OCI-LY7 (cell line): ENCODE results near the gene SNAPIN. TPM values are rescaled to one million over a fixed set of nuclear protein-coding genes. Genes with fewer than 3 reads are reported as not detected.

Experiments used
- BruUV-seq: library from RNA; stranded (reverse); fragments of 400-500 nt; replicated peaks from 2 replicates; lab custom pipeline; 2021; lab: Mats Ljungman, UMichigan
- CTCF ChIA-PET: fragments of 300-600 bp; sonication (Branson Sonifier 250); formaldehyde crosslinking; loops from one replicate; lab custom pipeline; 2022; ENCODE audit warnings: antibody characterized with exemption; ENCODE audit not compliant: unreplicated experiment; lab: Charles Lee
- POLR2A ChIA-PET: fragments of 300-600 bp; sonication (Branson Sonifier 250); formaldehyde crosslinking; loops from one replicate; lab custom pipeline; 2022; ENCODE audit warnings: antibody characterized with exemption; lab: Charles Lee
- DNase-seq: peaks from one replicate; pipeline ENCODE4 v3.0.0-alpha.2; 2015; ENCODE audit warnings: low spot score
- H2AFZ ChIP-seq: fragments of 200-600 bp; sonication (generic), shearing (Covaris generic); 2 replicates; pipeline ENCODE4 v1.6.1; 2014; ENCODE audit warnings: mild to moderate bottlenecking, antibody characterized with exemption, low read length, moderate library complexity
- H3K27ac ChIP-seq: fragments of 200-600 bp; sonication (generic); 2 replicates; pipeline ENCODE4 v1.5.1; 2014; ENCODE audit warnings: mixed run types, low read depth, mild to moderate bottlenecking, moderate library complexity, low read length, inconsistent platforms; ENCODE audit not compliant: poor library complexity, severe bottlenecking
- H3K36me3 ChIP-seq: fragments of 200-600 bp; sonication (generic); 2 replicates; pipeline ENCODE4 v1.6.1; 2014; ENCODE audit warnings: mild to moderate bottlenecking, antibody characterized with exemption, low read length, moderate library complexity, mixed read lengths; ENCODE audit not compliant: insufficient read depth
- H3K4me1 ChIP-seq: fragments of 200-600 bp; sonication (generic); 2 replicates; pipeline ENCODE4 v1.5.1; 2014; ENCODE audit warnings: mild to moderate bottlenecking, low read length; ENCODE audit not compliant: insufficient read depth, poor library complexity, severe bottlenecking
- H3K4me2 ChIP-seq: fragments of 200-600 bp; sonication (generic); 2 replicates; pipeline ENCODE4 v1.6.1; 2014; ENCODE audit warnings: mild to moderate bottlenecking, low read length
- H3K4me3 ChIP-seq: fragments of 200-600 bp; sonication (generic); 2 replicates; pipeline ENCODE4 v1.5.1; 2014; ENCODE audit warnings: mild to moderate bottlenecking, low read depth, low read length; ENCODE audit not compliant: poor library complexity, severe bottlenecking
- H3K79me2 ChIP-seq: fragments of 200-600 bp; sonication (generic); 2 replicates; pipeline ENCODE4 v1.6.1; 2016; ENCODE audit warnings: low read depth, mild to moderate bottlenecking, low read length, moderate library complexity, mixed read lengths; ENCODE audit not compliant: insufficient read depth
- H3K9me2 ChIP-seq: fragments of 200-600 bp; sonication (generic); 2 replicates; pipeline ENCODE4 v1.6.1; 2016; ENCODE audit warnings: mild to moderate bottlenecking, low read length, mixed read lengths; ENCODE audit not compliant: insufficient read depth
- H3K9me3 ChIP-seq: fragments of 200-600 bp; sonication (generic); 2 replicates; pipeline ENCODE4 v1.6.1; 2014; ENCODE audit warnings: mild to moderate bottlenecking, mixed run types, low read length, mixed read lengths
- H4K20me1 ChIP-seq: fragments of 200-600 bp; sonication (generic); 2 replicates; pipeline ENCODE4 v1.6.1; 2014; ENCODE audit warnings: mild to moderate bottlenecking, antibody characterized with exemption, low read length, moderate library complexity, mixed read lengths; ENCODE audit not compliant: insufficient read depth
- CTCF ChIP-seq: fragments of 200-600 bp; sonication (generic); conservative IDR thresholded peaks from 2 replicates; pipeline ENCODE4 v1.5.1; 2014; ENCODE audit warnings: mild to moderate bottlenecking, antibody characterized with exemption, low read length, moderate library complexity, mixed read lengths
- EZH2phosphoT487 ChIP-seq: fragments of 200-600 bp; sonication (generic); IDR thresholded peaks from 2 replicates; pipeline ENCODE4 v1.6.1; 2018; ENCODE audit warnings: low read depth, borderline replicate concordance, mild to moderate bottlenecking, mixed run types, antibody characterized with exemption, low read length, moderate library complexity, mixed read lengths
- intact Hi-C: fragments of 100-400 bp; cut with micrococcal nuclease; formaldehyde crosslinking; loops from one replicate; pipeline ENCODE4 v1.10.0; 2022; ENCODE audit not compliant: unreplicated experiment
- total RNA-seq, 2 experiments: library from RNA; depleted of rRNA in 1 of 2; stranded (reverse); fragments of >200 nt in 1 of 2; shearing (Covaris generic) in 1 of 2; gene quantifications; 2 replicates each; pipeline ENCODE4 v1.2.3, GENCODE V29; 2014 to 2022

The SNAPIN gene
- total RNA-seq, 2 experiments from 2014 or later = 31.1 to 44.5 TPM

- CTCF ChIA-PET = interaction anchor here (1.9 kb wide), 1 partner anchor 55 kb away, joined by 6 read pairs; no protein-coding TSS in a partner anchor
- Histone ChIP-seq H3K9me2 (no peaks in the 10 kb centered on the region), H3K36me3 (no peaks in the 10 kb centered on the region), H3K4me2 (peak within 1 kb of the TSS; percentile 39; the same call in 1 of the 2 replicates), H2AFZ (peak within 1 kb of the TSS; percentile 61; the same call in 1 of the 2 replicates), H4K20me1 (no peaks in the 10 kb centered on the region), H3K9me3 (no peaks in the 10 kb centered on the region), H3K27ac (no peak within 1 kb of the TSS), H3K79me2 (no peaks in the 10 kb centered on the region), H3K4me3 (peak within 1 kb of the TSS; percentile 26), H3K4me1 (peaks cover 22% of the 10 kb centered on the region)
- POLR2A ChIA-PET = interaction anchor here (0.7 to 1.2 kb wide), 3 partner anchors 9 to 29 kb away, joined by 3 read pairs; no protein-coding TSS in a partner anchor
- intact Hi-C loops = no loop called here
- no peak for TF ChIP-seq EZH2phosphoT487
- peak; percentile 76 for TF ChIP-seq CTCF
- DNase-seq = peak; percentile 67
- BruUV-seq = no TSS peak
Observed at GRCh38 chr1:153626904-153627714, 31.4 kb upstream of the SNAPIN start, which contains the start of gene S100A13. S100A13 (minus strand) TSS chr1:153627505; CDS start chr1:153626472, 1,033 bp downstream.

GRCh38 chr1:153627715-153628626, 30.5 kb upstream of the SNAPIN start, which contains the start of gene S100A1:
S100A1 (plus strand) TSS chr1:153628434; CDS start chr1:153630522, 2,088 bp downstream.
- peak within 1 kb of the TSS; percentile 26 for H3K4me3 ChIP-seq
- no peaks in the 10 kb centered on the region for H4K20me1 ChIP-seq
- POLR2A ChIA-PET = interaction anchor here (0.9 to 1.2 kb wide), 2 partner anchors 9 to 23 kb away, joined by 3 read pairs; no protein-coding TSS in a partner anchor
- no TSS peak for BruUV-seq
- H3K9me3 ChIP-seq = no peaks in the 10 kb centered on the region
- intact Hi-C loops = no loop called here
- TF ChIP-seq EZH2phosphoT487 (no peak), CTCF (peak; percentile 2; the same call in 1 of the 2 replicates)
- no peaks in the 10 kb centered on the region for H3K36me3 ChIP-seq
- no peak for DNase-seq
- H3K9me2 ChIP-seq = no peaks in the 10 kb centered on the region
- no peaks in the 10 kb centered on the region for H3K79me2 ChIP-seq
- peak within 1 kb of the TSS; percentile 61; the same call in 1 of the 2 replicates for H2AFZ ChIP-seq
- H3K4me1 ChIP-seq = peaks cover 16% of the 10 kb centered on the region
- CTCF ChIA-PET = interaction anchor here (1.9 kb wide), 1 partner anchor 56 kb away, joined by 6 read pairs; no protein-coding TSS in a partner anchor
- H3K4me2 ChIP-seq = peak within 1 kb of the TSS; percentile 39; the same call in 1 of the 2 replicates
- no peak within 1 kb of the TSS for H3K27ac ChIP-seq
